ENCODE results near the gene RNF220.

The RNF220 gene

GRCh38 chr1:44367944-44368343, 37.1 kb upstream of the RNF220 start:
- no peak overlapping the region for H3K27ac ChIP-seq
- TF ChIP-seq CTCF (conservative IDR thresholded peaks at IDR 0.05) (no peak), ZFX (IDR thresholded peaks at IDR 0.05) (no peak)

GRCh38 chr1:44368471-44369151, 36.4 kb upstream of the RNF220 start:
- no peak overlapping the region for H3K27ac ChIP-seq

DNA sequence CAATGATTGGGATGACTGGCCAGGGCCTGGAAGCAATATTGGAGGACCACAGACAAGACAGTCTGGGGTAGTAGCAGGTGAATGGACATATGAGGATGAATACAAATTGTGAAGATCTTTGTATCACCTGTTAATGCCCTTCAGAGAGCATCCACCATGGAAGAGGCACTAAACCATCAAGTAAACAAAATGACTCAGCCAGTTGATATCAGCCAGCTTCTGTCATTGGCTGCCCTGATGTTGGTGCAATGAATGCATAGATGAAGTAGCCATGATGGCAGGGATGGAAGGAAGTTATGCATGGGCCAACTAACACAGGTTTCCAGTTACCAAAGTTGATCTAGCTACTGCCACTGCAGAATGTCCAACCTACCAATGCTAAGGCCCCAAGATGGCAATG, 33.8 kb upstream of the RNF220 start:
- TF ChIP-seq ZFX (IDR thresholded peaks at IDR 0.05): no peak
- no peak for TF ChIP-seq CTCF (conservative IDR thresholded peaks at IDR 0.05)
- H3K27ac ChIP-seq: no peak overlapping the region

More at GRCh38 chr1:44368471-44369151, 36.4 kb upstream of the RNF220 start:
- TF ChIP-seq CTCF (conservative IDR thresholded peaks at IDR 0.05) (no peak), ZFX (IDR thresholded peaks at IDR 0.05) (no peak)

- TF ChIP-seq CTCF (conservative IDR thresholded peaks at IDR 0.05) (no peak), ZFX (IDR thresholded peaks at IDR 0.05) (no peak)
These were observed 29.5 kb upstream of the RNF220 start for GRCh38 chr1:44375547-44375946.

GRCh38 chr1:44377925-44378784, 26.9 kb upstream of the RNF220 start:
- TF ChIP-seq ZFX (IDR thresholded peaks at IDR 0.05): no peak
- TF ChIP-seq CTCF (conservative IDR thresholded peaks at IDR 0.05): peak; percentile 84

More at GRCh38 chr1:44375547-44375946, 29.5 kb upstream of the RNF220 start:
- H3K27ac ChIP-seq: no peak overlapping the region

GRCh38 chr1:44380666-44381177, 24.3 kb upstream of the RNF220 start:
- no peak overlapping the region for H3K27ac ChIP-seq
- TF ChIP-seq CTCF (conservative IDR thresholded peaks at IDR 0.05) (no peak), ZFX (IDR thresholded peaks at IDR 0.05) (no peak)

More at GRCh38 chr1:44377925-44378784, 26.9 kb upstream of the RNF220 start:
- no peak overlapping the region for H3K27ac ChIP-seq

- TF ChIP-seq CTCF (conservative IDR thresholded peaks at IDR 0.05) (no peak), ZFX (IDR thresholded peaks at IDR 0.05) (no peak)
- no peak overlapping the region for H3K27ac ChIP-seq
These were observed 16.5 kb upstream of the RNF220 start for GRCh38 chr1:44388551-44388950.

Measured in C4-2B (cell line).